Measurements from ENCODE around the gene MSH3. TPM values are rescaled to one million over a fixed set of nuclear protein-coding genes. Genes with fewer than 3 reads are reported as not detected.
"Not testable (repeated sequence)": the region's sequence is repeated elsewhere in the genome, so short reads cannot be mapped to it uniquely, and the experiment has no call there.

Gene MSH3
- polyA plus RNA-seq, 3 donors from 2014 or later: 5.6 to 13.7 (median 10.3) TPM

- H3K27me3 Mint-ChIP-seq (ENCODE audit: low read depth in 3 of 3); DNase-seq; H3K4me1 Mint-ChIP-seq; H3K4me3 Mint-ChIP-seq; H3K27ac Mint-ChIP-seq: not testable (repeated sequence)
- Mint-ChIP-seq H3K9me3 (peaks cover 9 to 21% (median 11%) of the 10 kb centered on the region in 6 donors), H3K36me3 (peaks cover 19 to 46% (median 21%) of the 10 kb centered on the region in 3 donors)
Measured at GRCh38 chr5:80902624-80903023, 248.2 kb downstream of the MSH3 start.

GRCh38 chr5:80904533-80905187 is 250.2 kb downstream of the MSH3 start:
- peaks cover 0 to 6% (median 2%) of the 10 kb centered on the region in 3 donors for H3K27me3 Mint-ChIP-seq (ENCODE audit: low read depth in 3 of 3)
- H3K9me3 Mint-ChIP-seq: peaks cover 9 to 21% (median 11%) of the 10 kb centered on the region in 6 donors
- DNase-seq: no peak
- H3K4me3 Mint-ChIP-seq: no peak overlapping the region
- peaks cover 14 to 37% (median 21%) of the 10 kb centered on the region in 3 donors for H3K36me3 Mint-ChIP-seq
- H3K4me1 Mint-ChIP-seq: no peaks in the 10 kb centered on the region
- no peak overlapping the region for H3K27ac Mint-ChIP-seq

- Mint-ChIP-seq H3K27me3 (ENCODE audit: low read depth in 3 of 3) (peaks cover 0 to 6% (median 2%) of the 10 kb centered on the region in 3 donors), H3K36me3 (peaks cover 20 to 37% (median 21%) of the 10 kb centered on the region in 3 donors), H3K27ac (no peak overlapping the region), H3K9me3 (peaks cover 9 to 21% (median 11%) of the 10 kb centered on the region in 6 donors), H3K4me3 (no peak overlapping the region), H3K4me1 (no peaks in the 10 kb centered on the region)
- DNase-seq: no peak
Measured at GRCh38 chr5:80905405-80905804, 251.0 kb downstream of the MSH3 start.

- Mint-ChIP-seq H3K27ac (no peak overlapping the region), H3K27me3 (ENCODE audit: low read depth in 3 of 3) (peaks cover 0 to 2% (median 0%) of the 10 kb centered on the region in 3 donors), H3K36me3 (peaks cover 0 to 14% (median 12%) of the 10 kb centered on the region in 3 donors)
Measured at GRCh38 chr5:80912479-80912878, 258.0 kb downstream of the MSH3 start.

GRCh38 chr5:80915716-80916115 is 261.3 kb downstream of the MSH3 start:
- H3K4me3 Mint-ChIP-seq: no peak overlapping the region

More at GRCh38 chr5:80912479-80912878, 258.0 kb downstream of the MSH3 start:
- DNase-seq: no peak
- H3K4me3 Mint-ChIP-seq: no peak overlapping the region
- no peaks in the 10 kb centered on the region for H3K4me1 Mint-ChIP-seq
- no peaks in the 10 kb centered on the region for H3K9me3 Mint-ChIP-seq

GRCh38 chr5:80916676-80917075 is 262.2 kb downstream of the MSH3 start:
- Mint-ChIP-seq H3K27me3 (ENCODE audit: low read depth in 3 of 3) (no peaks in the 10 kb centered on the region), H3K4me3 (no peak overlapping the region), H3K4me1 (no peaks in the 10 kb centered on the region), H3K27ac (no peak overlapping the region), H3K9me3 (no peaks in the 10 kb centered on the region), H3K36me3 (peaks cover 0 to 8% (median 5%) of the 10 kb centered on the region in 3 donors)
- DNase-seq: no peak

More at GRCh38 chr5:80915716-80916115, 261.3 kb downstream of the MSH3 start:
- H3K27ac Mint-ChIP-seq: no peak overlapping the region
- no peak for DNase-seq
- H3K9me3 Mint-ChIP-seq: no peaks in the 10 kb centered on the region
- peaks cover 0 to 8% (median 8%) of the 10 kb centered on the region in 3 donors for H3K36me3 Mint-ChIP-seq
- no peaks in the 10 kb centered on the region for H3K4me1 Mint-ChIP-seq
- no peaks in the 10 kb centered on the region for H3K27me3 Mint-ChIP-seq (ENCODE audit: low read depth in 3 of 3)

- no peak overlapping the region for H3K27ac Mint-ChIP-seq
- H3K36me3 Mint-ChIP-seq: peaks cover 0 to 3% (median 3%) of the 10 kb centered on the region in 3 donors
- DNase-seq: no peak
- no peaks in the 10 kb centered on the region for H3K9me3 Mint-ChIP-seq
- no peak overlapping the region for H3K4me3 Mint-ChIP-seq
- no peaks in the 10 kb centered on the region for H3K4me1 Mint-ChIP-seq
- H3K27me3 Mint-ChIP-seq (ENCODE audit: low read depth in 3 of 3): no peaks in the 10 kb centered on the region
Measured at GRCh38 chr5:80917631-80918030, 263.2 kb downstream of the MSH3 start.

- Mint-ChIP-seq H3K9me3 (no peaks in the 10 kb centered on the region), H3K27ac (no peak overlapping the region), H3K4me3 (no peak overlapping the region), H3K36me3 (peaks cover 0 to 4% (median 0%) of the 10 kb centered on the region in 3 donors), H3K4me1 (no peaks in the 10 kb centered on the region), H3K27me3 (ENCODE audit: low read depth in 3 of 3) (no peaks in the 10 kb centered on the region)
- DNase-seq: no peak
Measured at GRCh38 chr5:80919678-80920196, 265.3 kb downstream of the MSH3 start.

GRCh38 chr5:80920333-80920732 is 265.9 kb downstream of the MSH3 start:
- no peak overlapping the region for H3K27ac Mint-ChIP-seq
- H3K27me3 Mint-ChIP-seq (ENCODE audit: low read depth in 3 of 3): no peaks in the 10 kb centered on the region
- no peak for DNase-seq
- peaks cover 0 to 4% (median 0%) of the 10 kb centered on the region in 3 donors for H3K36me3 Mint-ChIP-seq
- H3K4me1 Mint-ChIP-seq: no peaks in the 10 kb centered on the region
- no peak overlapping the region for H3K4me3 Mint-ChIP-seq
- H3K9me3 Mint-ChIP-seq: no peaks in the 10 kb centered on the region

- H3K4me3 Mint-ChIP-seq: no peak overlapping the region
- H3K27ac Mint-ChIP-seq: no peak overlapping the region
- no peaks in the 10 kb centered on the region for H3K9me3 Mint-ChIP-seq
- peaks cover 0 to 4% (median 0%) of the 10 kb centered on the region in 3 donors for H3K36me3 Mint-ChIP-seq
- no peaks in the 10 kb centered on the region for H3K4me1 Mint-ChIP-seq
- no peak for DNase-seq
- no peaks in the 10 kb centered on the region for H3K27me3 Mint-ChIP-seq (ENCODE audit: low read depth in 3 of 3)
Measured at GRCh38 chr5:80921026-80921425, 266.6 kb downstream of the MSH3 start.

GRCh38 chr5:80925931-80926330 is 271.5 kb downstream of the MSH3 start:
- Mint-ChIP-seq H3K4me1 (no peaks in the 10 kb centered on the region), H3K36me3 (peaks cover 0 to 4% (median 0%) of the 10 kb centered on the region in 3 donors), H3K9me3 (peaks cover 0 to 2% (median 0%) of the 10 kb centered on the region in 6 donors), H3K27ac (no peak overlapping the region), H3K4me3 (no peak overlapping the region), H3K27me3 (ENCODE audit: low read depth in 3 of 3) (peaks cover 0 to 5% (median 0%) of the 10 kb centered on the region in 3 donors)
- no peak for DNase-seq

Other genes with a start within 250 kb of the MSH3 start
- gene ZFYVE16, start 246.6 kb upstream of the MSH3 start, polyA plus RNA-seq: 1 to 10 TPM; 3.1 to 8.8 (median 3.2) TPM
- not detected for gene FAM151B, start 166.6 kb upstream of the MSH3 start, polyA plus RNA-seq
- gene ANKRD34B, start 84.4 kb upstream of the MSH3 start, polyA plus RNA-seq: not detected
- gene DHFR, start 331 bp downstream of the MSH3 start, polyA plus RNA-seq: 1 to 10 TPM; 3.2 to 5.9 (median 3.3) TPM